ENCODE results near the gene SEC24B. TPM values are rescaled to one million over a fixed set of nuclear protein-coding genes. Genes with fewer than 3 reads are reported as not detected.

The SEC24B gene
- total and polyA plus RNA-seq, 10 of the 15 experiments (the other 5 are each of a cell fraction or from before 2014, with no cell fraction given): 6.4 to 43.2 (median 16.0) TPM

DNA sequence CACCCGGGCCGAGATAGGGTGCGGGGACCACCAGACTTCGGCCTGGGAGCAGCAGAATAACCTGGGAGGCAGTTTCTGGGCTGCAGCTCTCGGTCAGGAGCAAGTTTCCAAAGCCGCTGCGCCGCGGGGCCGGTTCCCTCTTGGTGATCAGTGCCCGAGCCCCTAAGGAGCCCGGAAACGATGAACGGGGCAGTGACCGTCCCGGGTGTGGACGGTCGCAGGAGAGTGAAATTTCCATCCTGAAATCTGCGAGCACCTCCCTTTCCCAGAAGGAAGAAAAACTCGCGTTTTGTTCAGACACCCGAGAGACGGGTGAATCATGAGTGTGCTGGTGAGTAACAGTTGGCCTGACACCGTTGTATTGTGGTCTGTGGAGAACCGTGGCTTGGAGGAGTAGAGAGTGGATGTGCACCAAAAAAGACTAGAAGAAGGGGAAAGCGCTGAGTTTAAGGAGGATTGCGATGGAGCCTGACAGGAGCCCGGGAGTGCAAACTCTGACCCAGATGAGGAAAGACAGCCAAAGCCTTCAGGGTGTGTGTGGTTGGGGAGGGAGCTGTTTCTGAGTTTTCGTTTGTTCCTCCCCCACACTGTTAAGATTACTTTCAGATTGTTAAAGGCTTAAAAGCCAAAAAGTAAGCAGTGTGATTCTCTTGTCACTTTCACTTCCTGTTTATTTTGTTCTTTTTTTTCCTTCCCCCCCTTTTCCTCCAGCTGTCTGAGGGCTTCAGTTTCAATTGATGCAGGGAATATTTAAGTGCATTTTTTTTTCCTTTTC, 127.3 kb downstream of the SEC24B start (continued):
- TF ChIP-seq, protein P1, sequence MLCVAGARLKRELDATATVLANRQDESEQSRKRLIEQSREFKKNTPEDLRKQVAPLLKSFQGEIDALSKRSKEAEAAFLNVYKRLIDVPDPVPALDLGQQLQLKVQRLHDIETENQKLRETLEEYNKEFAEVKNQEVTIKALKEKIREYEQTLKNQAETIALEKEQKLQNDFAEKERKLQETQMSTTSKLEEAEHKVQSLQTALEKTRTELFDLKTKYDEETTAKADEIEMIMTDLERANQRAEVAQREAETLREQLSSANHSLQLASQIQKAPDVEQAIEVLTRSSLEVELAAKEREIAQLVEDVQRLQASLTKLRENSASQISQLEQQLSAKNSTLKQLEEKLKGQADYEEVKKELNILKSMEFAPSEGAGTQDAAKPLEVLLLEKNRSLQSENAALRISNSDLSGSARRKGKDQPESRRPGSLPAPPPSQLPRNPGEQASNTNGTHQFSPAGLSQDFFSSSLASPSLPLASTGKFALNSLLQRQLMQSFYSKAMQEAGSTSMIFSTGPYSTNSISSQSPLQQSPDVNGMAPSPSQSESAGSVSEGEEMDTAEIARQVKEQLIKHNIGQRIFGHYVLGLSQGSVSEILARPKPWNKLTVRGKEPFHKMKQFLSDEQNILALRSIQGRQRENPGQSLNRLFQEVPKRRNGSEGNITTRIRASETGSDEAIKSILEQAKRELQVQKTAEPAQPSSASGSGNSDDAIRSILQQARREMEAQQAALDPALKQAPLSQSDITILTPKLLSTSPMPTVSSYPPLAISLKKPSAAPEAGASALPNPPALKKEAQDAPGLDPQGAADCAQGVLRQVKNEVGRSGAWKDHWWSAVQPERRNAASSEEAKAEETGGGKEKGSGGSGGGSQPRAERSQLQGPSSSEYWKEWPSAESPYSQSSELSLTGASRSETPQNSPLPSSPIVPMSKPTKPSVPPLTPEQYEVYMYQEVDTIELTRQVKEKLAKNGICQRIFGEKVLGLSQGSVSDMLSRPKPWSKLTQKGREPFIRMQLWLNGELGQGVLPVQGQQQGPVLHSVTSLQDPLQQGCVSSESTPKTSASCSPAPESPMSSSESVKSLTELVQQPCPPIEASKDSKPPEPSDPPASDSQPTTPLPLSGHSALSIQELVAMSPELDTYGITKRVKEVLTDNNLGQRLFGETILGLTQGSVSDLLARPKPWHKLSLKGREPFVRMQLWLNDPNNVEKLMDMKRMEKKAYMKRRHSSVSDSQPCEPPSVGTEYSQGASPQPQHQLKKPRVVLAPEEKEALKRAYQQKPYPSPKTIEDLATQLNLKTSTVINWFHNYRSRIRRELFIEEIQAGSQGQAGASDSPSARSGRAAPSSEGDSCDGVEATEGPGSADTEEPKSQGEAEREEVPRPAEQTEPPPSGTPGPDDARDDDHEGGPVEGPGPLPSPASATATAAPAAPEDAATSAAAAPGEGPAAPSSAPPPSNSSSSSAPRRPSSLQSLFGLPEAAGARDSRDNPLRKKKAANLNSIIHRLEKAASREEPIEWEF (IDR thresholded peaks at IDR 0.05; ENCODE audit: insufficient replicate concordance, low read depth, low read length): peak; percentile 64
- peak; percentile 69 for TF ChIP-seq MEF2A (IDR thresholded peaks at IDR 0.05; ENCODE audit: insufficient read depth, low read depth, low read length)
- TF ChIP-seq CHD2 (IDR thresholded peaks at IDR 0.05; ENCODE audit: borderline replicate concordance, low read depth, low read length): peak; percentile 79
- TF ChIP-seq, protein P2, sequence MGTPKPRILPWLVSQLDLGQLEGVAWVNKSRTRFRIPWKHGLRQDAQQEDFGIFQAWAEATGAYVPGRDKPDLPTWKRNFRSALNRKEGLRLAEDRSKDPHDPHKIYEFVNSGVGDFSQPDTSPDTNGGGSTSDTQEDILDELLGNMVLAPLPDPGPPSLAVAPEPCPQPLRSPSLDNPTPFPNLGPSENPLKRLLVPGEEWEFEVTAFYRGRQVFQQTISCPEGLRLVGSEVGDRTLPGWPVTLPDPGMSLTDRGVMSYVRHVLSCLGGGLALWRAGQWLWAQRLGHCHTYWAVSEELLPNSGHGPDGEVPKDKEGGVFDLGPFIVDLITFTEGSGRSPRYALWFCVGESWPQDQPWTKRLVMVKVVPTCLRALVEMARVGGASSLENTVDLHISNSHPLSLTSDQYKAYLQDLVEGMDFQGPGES (IDR thresholded peaks at IDR 0.05): no peak
- no peak; the same call in 1 of the 2 replicates for TF ChIP-seq MXI1 (IDR thresholded peaks at IDR 0.05; ENCODE audit: low read depth, low read length)
- TF ChIP-seq SREBF1 (IDR thresholded peaks at IDR 0.05; ENCODE audit: low read length): no peak
- TF ChIP-seq, protein P3, sequence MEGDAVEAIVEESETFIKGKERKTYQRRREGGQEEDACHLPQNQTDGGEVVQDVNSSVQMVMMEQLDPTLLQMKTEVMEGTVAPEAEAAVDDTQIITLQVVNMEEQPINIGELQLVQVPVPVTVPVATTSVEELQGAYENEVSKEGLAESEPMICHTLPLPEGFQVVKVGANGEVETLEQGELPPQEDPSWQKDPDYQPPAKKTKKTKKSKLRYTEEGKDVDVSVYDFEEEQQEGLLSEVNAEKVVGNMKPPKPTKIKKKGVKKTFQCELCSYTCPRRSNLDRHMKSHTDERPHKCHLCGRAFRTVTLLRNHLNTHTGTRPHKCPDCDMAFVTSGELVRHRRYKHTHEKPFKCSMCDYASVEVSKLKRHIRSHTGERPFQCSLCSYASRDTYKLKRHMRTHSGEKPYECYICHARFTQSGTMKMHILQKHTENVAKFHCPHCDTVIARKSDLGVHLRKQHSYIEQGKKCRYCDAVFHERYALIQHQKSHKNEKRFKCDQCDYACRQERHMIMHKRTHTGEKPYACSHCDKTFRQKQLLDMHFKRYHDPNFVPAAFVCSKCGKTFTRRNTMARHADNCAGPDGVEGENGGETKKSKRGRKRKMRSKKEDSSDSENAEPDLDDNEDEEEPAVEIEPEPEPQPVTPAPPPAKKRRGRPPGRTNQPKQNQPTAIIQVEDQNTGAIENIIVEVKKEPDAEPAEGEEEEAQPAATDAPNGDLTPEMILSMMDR (IDR thresholded peaks at IDR 0.05 in 2 of 3, conservative IDR thresholded peaks at IDR 0.05 in 1 of 3; ENCODE audit: control insufficient read depth in 2 of 3, extremely low read depth in 1 of 3, insufficient read depth in 1 of 3, low read depth in 3 of 3, low read length in 3 of 3): no peak
- no peak for TF ChIP-seq SRF (IDR thresholded peaks at IDR 0.05; ENCODE audit: low read depth in 2 of 2, low read length in 2 of 2)
- TF ChIP-seq HDAC6 (IDR thresholded peaks at IDR 0.05; ENCODE audit: unreplicated experiment): peak; percentile 23
- TF ChIP-seq HCFC1 (IDR thresholded peaks at IDR 0.05; ENCODE audit: low read length): peak; percentile 30; the same call in 1 of the 2 replicates
- TF ChIP-seq TBL1XR1 (IDR thresholded peaks at IDR 0.05; ENCODE audit: low read depth, low read length): peak; percentile 71; the same call in 1 of the 2 replicates
- TF ChIP-seq EED (IDR thresholded peaks at IDR 0.05; ENCODE audit: low read depth): peak; percentile 78; the same call in 1 of the 2 replicates
- TF ChIP-seq BCL11A (IDR thresholded peaks at IDR 0.05; ENCODE audit: low read depth, low read length): peak; percentile 72; the same call in 1 of the 2 replicates
- TF ChIP-seq RAD51 (IDR thresholded peaks at IDR 0.05): peak; percentile 62; the same call in 1 of the 2 replicates
- no peak for TF ChIP-seq CHD1 (IDR thresholded peaks at IDR 0.05; ENCODE audit: low read depth, low read length)
- 0 out of 3 replicates have a peak, but pooled peaks of 1 of the 2 experiments have one; percentile 60 for TF ChIP-seq EGR1 (IDR thresholded peaks at IDR 0.05; ENCODE audit: borderline replicate concordance in 1 of 2, low read depth in 2 of 2, low read length in 2 of 2)
- TF ChIP-seq SMAD5 (IDR thresholded peaks at IDR 0.05; ENCODE audit: low read depth): no peak
- peak; percentile 71; the same call in 1 of the 2 replicates for TF ChIP-seq BMI1 (IDR thresholded peaks at IDR 0.05; ENCODE audit: borderline replicate concordance)
- TF ChIP-seq, protein P4, sequence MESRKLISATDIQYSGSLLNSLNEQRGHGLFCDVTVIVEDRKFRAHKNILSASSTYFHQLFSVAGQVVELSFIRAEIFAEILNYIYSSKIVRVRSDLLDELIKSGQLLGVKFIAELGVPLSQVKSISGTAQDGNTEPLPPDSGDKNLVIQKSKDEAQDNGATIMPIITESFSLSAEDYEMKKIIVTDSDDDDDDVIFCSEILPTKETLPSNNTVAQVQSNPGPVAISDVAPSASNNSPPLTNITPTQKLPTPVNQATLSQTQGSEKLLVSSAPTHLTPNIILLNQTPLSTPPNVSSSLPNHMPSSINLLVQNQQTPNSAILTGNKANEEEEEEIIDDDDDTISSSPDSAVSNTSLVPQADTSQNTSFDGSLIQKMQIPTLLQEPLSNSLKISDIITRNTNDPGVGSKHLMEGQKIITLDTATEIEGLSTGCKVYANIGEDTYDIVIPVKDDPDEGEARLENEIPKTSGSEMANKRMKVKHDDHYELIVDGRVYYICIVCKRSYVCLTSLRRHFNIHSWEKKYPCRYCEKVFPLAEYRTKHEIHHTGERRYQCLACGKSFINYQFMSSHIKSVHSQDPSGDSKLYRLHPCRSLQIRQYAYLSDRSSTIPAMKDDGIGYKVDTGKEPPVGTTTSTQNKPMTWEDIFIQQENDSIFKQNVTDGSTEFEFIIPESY (IDR thresholded peaks at IDR 0.05): no peak
- peak; percentile 93 for TF ChIP-seq DPF2 (IDR thresholded peaks at IDR 0.05)
